Keratinocyte (primary cell): ENCODE results near the gene HOXC11. TPM values are rescaled to one million over a fixed set of nuclear protein-coding genes. Genes with fewer than 3 reads are reported as not detected.

Experiments used
- DNase-seq: peaks from one replicate; pipeline ENCODE4 v3.0.0-alpha.2; 2011; ENCODE audit warnings: low read depth, missing footprints, low spot score
- FAIRE-seq: peaks from 2 replicates; lab custom pipeline; 2011; peaks lifted over from hg19 to GRCh38; lab: Jason Lieb, UNC
- H2AFZ ChIP-seq: 2 replicates; pipeline ENCODE4 v1.6.0; 2012; ENCODE audit warnings: low read length, control low read depth, inconsistent platforms; ENCODE audit not compliant: control insufficient read depth
- H3K27ac ChIP-seq: 2 replicates; pipeline ENCODE4 v1.5.1; 2011; ENCODE audit warnings: low read length; ENCODE audit not compliant: control insufficient read depth, insufficient read depth
- H3K27me3 ChIP-seq: 3 replicates; pipeline ENCODE4 v1.6.0; 2011; ENCODE audit warnings: low read length; ENCODE audit not compliant: control insufficient read depth, insufficient read depth; ENCODE audit errors: extremely low read depth
- H3K36me3 ChIP-seq, 2 experiments: 2 replicates in 1 of 2; 3 replicates in 1 of 2; pipeline ENCODE4 v1.5.1; 2011; ENCODE audit warnings: low read length in 2 of 2, mild to moderate bottlenecking in 1 of 2; ENCODE audit not compliant: control insufficient read depth in 2 of 2, insufficient read depth in 2 of 2; ENCODE audit errors: extremely low read depth in 1 of 2
- H3K4me1 ChIP-seq: 3 replicates; pipeline ENCODE4 v1.5.1; 2011; ENCODE audit warnings: low read length; ENCODE audit not compliant: control insufficient read depth, insufficient read depth; ENCODE audit errors: extremely low read depth
- H3K4me2 ChIP-seq: 3 replicates; pipeline ENCODE4 v1.6.0; 2011; ENCODE audit warnings: low read depth, low read length; ENCODE audit not compliant: control insufficient read depth, insufficient read depth; ENCODE audit errors: extremely low read depth
- H3K4me3 ChIP-seq, 3 experiments: fragments of 200-600 bp in 1 of 3; sonication (generic) in 1 of 3; 2 replicates in 2 of 3; 3 replicates in 1 of 3; pipeline ENCODE4 v1.5.1; 2011 to 2016; ENCODE audit warnings: low read length in 3 of 3, mild to moderate bottlenecking in 3 of 3, control low read depth in 2 of 3, inconsistent platforms in 1 of 3, low read depth in 1 of 3, mixed read lengths in 1 of 3, mixed run types in 1 of 3, moderate library complexity in 1 of 3; ENCODE audit not compliant: control insufficient read depth in 2 of 3, insufficient read depth in 2 of 3; ENCODE audit errors: extremely low read depth in 1 of 3
- H3K79me2 ChIP-seq: 2 replicates; pipeline ENCODE4 v1.6.0; 2012; ENCODE audit warnings: low read length; ENCODE audit not compliant: control insufficient read depth, insufficient read depth
- H3K9ac ChIP-seq: 3 replicates; pipeline ENCODE4 v1.6.0; 2011; ENCODE audit warnings: low read length; ENCODE audit not compliant: control insufficient read depth, insufficient read depth; ENCODE audit errors: extremely low read depth
- H3K9me1 ChIP-seq: 3 replicates; pipeline ENCODE4 v1.6.0; 2011; ENCODE audit warnings: low read length; ENCODE audit not compliant: control insufficient read depth, insufficient read depth; ENCODE audit errors: extremely low read depth
- H3K9me3 ChIP-seq: 2 replicates; pipeline ENCODE4 v1.5.1; 2012; ENCODE audit warnings: low read depth, low read length; ENCODE audit not compliant: control insufficient read depth
- H4K20me1 ChIP-seq: 3 replicates; pipeline ENCODE4 v1.6.0; 2011; ENCODE audit warnings: low read length; ENCODE audit not compliant: control insufficient read depth, insufficient read depth; ENCODE audit errors: extremely low read depth
- CTCF ChIP-seq, 3 experiments: IDR thresholded peaks in 1 of 3; conservative IDR thresholded peaks in 1 of 3; optimal IDR thresholded peaks in 1 of 3; 2 replicates in 2 of 3; 3 replicates in 1 of 3; pipeline versions ENCODE3 to v1.5.1; 2011; ENCODE audit warnings: low read length in 3 of 3, mild to moderate bottlenecking in 3 of 3, moderate library complexity in 2 of 3, control low read depth in 1 of 3, inconsistent platforms in 1 of 3; ENCODE audit not compliant: insufficient read depth in 2 of 3; ENCODE audit errors: extremely low read depth in 1 of 3
- EZH2 ChIP-seq: IDR thresholded peaks from one replicate; pipeline ENCODE4 v1.6.1; 2012; ENCODE audit warnings: inconsistent platforms, mild to moderate bottlenecking, low read length, moderate library complexity
- dilution Hi-C: fragments of 300-500 bp; cut with MboI; formaldehyde crosslinking; loops from one replicate; pipeline ENCODE4 v1.7.0; 2020; ENCODE audit warnings: low sequenced_read_pairs; ENCODE audit not compliant: extremely low pct_ligation_motif_present
- polyA plus RNA-seq, 5 experiments: library from polyadenylated mRNA; depleted of rRNA in 3 of 5; stranded (reverse) in 3 of 5; stranded (forward) in 1 of 5; unstranded in 1 of 5; fragments of >200 nt; gene quantifications; 1 replicate in 1 of 5; 2 replicates in 3 of 5; 3 replicates in 1 of 5; pipeline versions ENCODE4 v1.2.1 to v1.2.3, GENCODE V29; 2011 to 2012; ENCODE audit warnings: missing spikeins in 2 of 5, low read depth in 1 of 5, low replicate concordance in 1 of 5

Gene HOXC11
- polyA plus RNA-seq, 1 donor (not counting 4 experiments of a cell fraction or from before 2014, with no cell fraction given): 1.6 TPM

GRCh38 chr12:54019091-54019811 is 46.3 kb downstream of the HOXC11 start:
- Histone ChIP-seq H3K4me2 (peak overlapping the region; percentile 96), H3K9ac (peak overlapping the region; percentile 98), H3K4me1 (peaks cover 60% of the 10 kb centered on the region), H3K27me3 (no peaks in the 10 kb centered on the region), H3K36me3 (no peaks in the 10 kb centered on the region), H3K79me2 (peaks cover 71% of the 10 kb centered on the region), H3K9me1 (no peaks in the 10 kb centered on the region), H2AFZ (peak overlapping the region; percentile 37), H4K20me1 (no peaks in the 10 kb centered on the region), H3K27ac (peak overlapping the region; percentile 98), H3K4me3 (peak overlapping the region; percentile 56 to 95 (median 74)), H3K9me3 (no peaks in the 10 kb centered on the region)
- DNase-seq (no peak), FAIRE-seq (no peak)
- dilution Hi-C loops: no loop called here
- TF ChIP-seq CTCF (optimal IDR thresholded peaks at IDR 0.05 in 1 of 3, IDR thresholded peaks at IDR 0.05 in 1 of 3, conservative IDR thresholded peaks at IDR 0.05 in 1 of 3; ENCODE audit: extremely low read depth in 1 of 3, insufficient read depth in 2 of 3, low read length in 3 of 3) (no peak), EZH2 (no peak)

GRCh38 chr12:54019924-54020590 is 47.1 kb downstream of the HOXC11 start:
- dilution Hi-C loops: no loop called here
- no peak for FAIRE-seq
- DNase-seq: no peak
- peak overlapping the region; percentile 98 for H3K9ac ChIP-seq
- no peaks in the 10 kb centered on the region for H3K9me3 ChIP-seq
- H3K27me3 ChIP-seq: no peaks in the 10 kb centered on the region
- peaks cover 64% of the 10 kb centered on the region for H3K4me1 ChIP-seq
- peak overlapping the region in 2 of 3 experiments; percentile 74 to 82 for H3K4me3 ChIP-seq
- TF ChIP-seq CTCF (optimal IDR thresholded peaks at IDR 0.05 in 1 of 3, IDR thresholded peaks at IDR 0.05 in 1 of 3, conservative IDR thresholded peaks at IDR 0.05 in 1 of 3; ENCODE audit: extremely low read depth in 1 of 3, insufficient read depth in 2 of 3, low read length in 3 of 3): no peak
- TF ChIP-seq EZH2: no peak
- H4K20me1 ChIP-seq: no peaks in the 10 kb centered on the region
- peak overlapping the region; percentile 96 for H3K4me2 ChIP-seq
- H3K9me1 ChIP-seq: no peaks in the 10 kb centered on the region
- H3K36me3 ChIP-seq: no peaks in the 10 kb centered on the region
- H3K79me2 ChIP-seq: peaks cover 77% of the 10 kb centered on the region
- H3K27ac ChIP-seq: peak overlapping the region; percentile 98
- no peak overlapping the region for H2AFZ ChIP-seq
